ENCODE measurements around the gene KRT3. TPM values are rescaled to one million over a fixed set of nuclear protein-coding genes. Genes with fewer than 3 reads are reported as not detected.

Gene KRT3
- polyA plus RNA-seq, 3 donors = not detected

- Mint-ChIP-seq H3K27ac (no peak overlapping the region), H3K27me3 (ENCODE audit: low read depth in 3 of 3) (peaks cover 0 to 9% (median 1%) of the 10 kb centered on the region in 3 donors), H3K4me3 (no peak overlapping the region), H3K36me3 (no peaks in the 10 kb centered on the region), H3K4me1 (peaks cover 10% of the 10 kb centered on the region), H3K9me3 (no peaks in the 10 kb centered on the region)
- intact Hi-C loops (cut with micrococcal nuclease) = no loop called here
- TF ChIP-seq, protein P1, sequence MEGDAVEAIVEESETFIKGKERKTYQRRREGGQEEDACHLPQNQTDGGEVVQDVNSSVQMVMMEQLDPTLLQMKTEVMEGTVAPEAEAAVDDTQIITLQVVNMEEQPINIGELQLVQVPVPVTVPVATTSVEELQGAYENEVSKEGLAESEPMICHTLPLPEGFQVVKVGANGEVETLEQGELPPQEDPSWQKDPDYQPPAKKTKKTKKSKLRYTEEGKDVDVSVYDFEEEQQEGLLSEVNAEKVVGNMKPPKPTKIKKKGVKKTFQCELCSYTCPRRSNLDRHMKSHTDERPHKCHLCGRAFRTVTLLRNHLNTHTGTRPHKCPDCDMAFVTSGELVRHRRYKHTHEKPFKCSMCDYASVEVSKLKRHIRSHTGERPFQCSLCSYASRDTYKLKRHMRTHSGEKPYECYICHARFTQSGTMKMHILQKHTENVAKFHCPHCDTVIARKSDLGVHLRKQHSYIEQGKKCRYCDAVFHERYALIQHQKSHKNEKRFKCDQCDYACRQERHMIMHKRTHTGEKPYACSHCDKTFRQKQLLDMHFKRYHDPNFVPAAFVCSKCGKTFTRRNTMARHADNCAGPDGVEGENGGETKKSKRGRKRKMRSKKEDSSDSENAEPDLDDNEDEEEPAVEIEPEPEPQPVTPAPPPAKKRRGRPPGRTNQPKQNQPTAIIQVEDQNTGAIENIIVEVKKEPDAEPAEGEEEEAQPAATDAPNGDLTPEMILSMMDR (IDR thresholded peaks at IDR 0.05) = no peak
- H3K9me3 ChIP-seq (replicated peaks in 1 of 2; ENCODE audit: control insufficient read depth in 1 of 2, insufficient read depth in 1 of 2, low read length in 2 of 2) = no peaks in the 10 kb centered on the region
- no peak overlapping the region for H3K27ac ChIP-seq (ENCODE audit: low read depth in 1 of 2, low read length in 2 of 2)
- H3K4me1 ChIP-seq (ENCODE audit: control insufficient read depth in 1 of 2, insufficient read depth in 2 of 2, low read length in 2 of 2) = peaks cover 0 to 6% of the 10 kb centered on the region in 2 donors
- no peak for DNase-seq
- no peak overlapping the region for H3K9ac ChIP-seq (ENCODE audit: insufficient read depth, low read length, poor library complexity, severe bottlenecking)
- no peaks in the 10 kb centered on the region for H3K27me3 ChIP-seq (ENCODE audit: control insufficient read depth in 2 of 2, insufficient read depth in 2 of 2, low read length in 2 of 2)
- no peak overlapping the region for H2AFZ ChIP-seq (ENCODE audit: insufficient read depth, low read depth, low read length, poor library complexity, severe bottlenecking)
- H4K20me1 ChIP-seq (ENCODE audit: insufficient read depth, low read length) = no peaks in the 10 kb centered on the region
- no peak overlapping the region for H3K4me3 ChIP-seq (replicated peaks in 1 of 3; ENCODE audit: low read depth in 2 of 3, low read length in 3 of 3)
- WGBS (ENCODE audit: insufficient coverage) = no CpG with 5 or more reads among the region's 2 CpGs
- H3K36me3 ChIP-seq (replicated peaks in 1 of 2; ENCODE audit: control insufficient read depth in 1 of 2, insufficient read depth in 2 of 2, low read length in 2 of 2) = no peaks in the 10 kb centered on the region
- no peak overlapping the region for H3K4me2 ChIP-seq (replicated peaks; ENCODE audit: extremely low read depth, low read length, poor library complexity, severe bottlenecking)
- H3K79me2 ChIP-seq (ENCODE audit: insufficient read depth, low read length) = no peaks in the 10 kb centered on the region
Measured at GRCh38 chr12:52828591-52829021, 32.7 kb upstream of the KRT3 start.

DNA sequence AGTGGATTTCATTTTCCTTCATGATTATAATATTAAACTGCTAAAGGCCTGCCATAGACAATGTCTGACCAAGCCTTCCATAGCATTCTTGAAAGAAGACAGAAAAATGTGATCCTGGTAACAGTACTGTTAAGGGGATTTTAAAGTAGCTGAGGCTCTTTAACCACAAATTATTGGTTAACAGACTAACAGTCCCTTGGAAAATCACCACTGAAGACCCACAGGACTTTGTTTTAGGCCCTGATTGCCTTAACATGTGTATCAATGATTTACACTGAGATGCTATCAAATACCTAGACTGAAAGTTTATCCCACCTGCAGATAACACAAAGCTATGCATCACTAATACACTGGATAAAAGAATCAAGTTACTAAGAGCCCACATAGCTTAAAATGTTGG lies 32.2 kb upstream of the KRT3 start:
- H3K36me3 Mint-ChIP-seq = no peaks in the 10 kb centered on the region
- intact Hi-C loops (cut with micrococcal nuclease) = no loop called here
- H3K9me3 ChIP-seq (replicated peaks in 1 of 2; ENCODE audit: control insufficient read depth in 1 of 2, insufficient read depth in 1 of 2, low read length in 2 of 2) = no peaks in the 10 kb centered on the region
- no peaks in the 10 kb centered on the region for H3K27me3 ChIP-seq (ENCODE audit: control insufficient read depth in 2 of 2, insufficient read depth in 2 of 2, low read length in 2 of 2)
- no peaks in the 10 kb centered on the region for H3K36me3 ChIP-seq (replicated peaks in 1 of 2; ENCODE audit: control insufficient read depth in 1 of 2, insufficient read depth in 2 of 2, low read length in 2 of 2)
- no peaks in the 10 kb centered on the region for H3K9me3 Mint-ChIP-seq
- no peak overlapping the region for H3K27ac Mint-ChIP-seq
- TF ChIP-seq, protein P1 (IDR thresholded peaks at IDR 0.05) = no peak
- H3K4me1 Mint-ChIP-seq = peaks cover 10% of the 10 kb centered on the region
- peaks cover 0 to 6% of the 10 kb centered on the region in 2 donors for H3K4me1 ChIP-seq (ENCODE audit: control insufficient read depth in 1 of 2, insufficient read depth in 2 of 2, low read length in 2 of 2)
- H4K20me1 ChIP-seq (ENCODE audit: insufficient read depth, low read length) = no peaks in the 10 kb centered on the region
- no peak overlapping the region for H3K4me2 ChIP-seq (replicated peaks; ENCODE audit: extremely low read depth, low read length, poor library complexity, severe bottlenecking)
- H2AFZ ChIP-seq (ENCODE audit: insufficient read depth, low read depth, low read length, poor library complexity, severe bottlenecking) = no peak overlapping the region
- no peak overlapping the region for H3K4me3 ChIP-seq (replicated peaks in 1 of 3; ENCODE audit: low read depth in 2 of 3, low read length in 3 of 3)
- no peak overlapping the region for H3K4me3 Mint-ChIP-seq
- no peak overlapping the region for H3K27ac ChIP-seq (ENCODE audit: low read depth in 1 of 2, low read length in 2 of 2)
- H3K27me3 Mint-ChIP-seq (ENCODE audit: low read depth in 3 of 3) = peaks cover 0 to 9% (median 1%) of the 10 kb centered on the region in 3 donors
- H3K79me2 ChIP-seq (ENCODE audit: insufficient read depth, low read length) = no peaks in the 10 kb centered on the region
- H3K9ac ChIP-seq (ENCODE audit: insufficient read depth, low read length, poor library complexity, severe bottlenecking) = no peak overlapping the region
- DNase-seq = no peak
